ENCODE data around the gene KIZ. TPM values are rescaled to one million over a fixed set of nuclear protein-coding genes. Genes with fewer than 3 reads are reported as not detected.
"Not testable (repeated sequence)": the region's sequence is repeated elsewhere in the genome, so short reads cannot be mapped to it uniquely, and the experiment has no call there.

The KIZ gene
- total RNA-seq, 1 donor from 2014 or later, result 9.3 TPM

DNA sequence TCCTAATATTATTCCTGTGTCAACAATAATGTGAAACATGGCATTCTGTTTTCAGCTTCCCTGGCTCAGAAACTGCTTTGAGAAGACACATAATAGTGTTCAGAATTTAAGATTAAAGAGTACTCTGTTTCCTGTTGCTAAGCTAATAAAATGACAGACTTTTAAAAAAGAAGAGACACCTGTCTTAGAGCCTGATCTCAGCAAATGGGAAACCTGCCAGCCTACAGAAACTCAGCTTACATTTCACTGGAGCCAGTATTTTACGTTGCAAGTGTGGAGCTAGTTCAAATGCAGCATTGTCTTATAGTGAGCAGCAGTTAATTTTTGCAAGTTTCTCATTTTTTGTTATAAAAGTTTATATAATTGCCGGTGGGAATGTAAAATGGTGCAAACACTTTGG is 28.8 kb downstream of the KIZ start:
- Mint-ChIP-seq H3K36me3 (ENCODE audit: low read depth) (peaks cover 3% of the 10 kb centered on the region), H3K27ac (no peak overlapping the region), H3K4me1 (ENCODE audit: low read depth) (no peaks in the 10 kb centered on the region), H3K9me3 (no peaks in the 10 kb centered on the region), H3K4me3 (no peak overlapping the region), H3K27me3 (ENCODE audit: insufficient read depth) (no peaks in the 10 kb centered on the region)
- intact Hi-C loops (cut with micrococcal nuclease), result no loop called here
- DNase-seq (ENCODE audit: low spot score), result no peak

GRCh38 chr20:21155268-21155667 is 29.4 kb downstream of the KIZ start:
- intact Hi-C loops (cut with micrococcal nuclease), result no loop called here
- Mint-ChIP-seq H3K27me3 (ENCODE audit: insufficient read depth) (no peaks in the 10 kb centered on the region), H3K4me1 (ENCODE audit: low read depth) (no peaks in the 10 kb centered on the region), H3K4me3 (no peak overlapping the region), H3K9me3 (no peaks in the 10 kb centered on the region), H3K27ac (no peak overlapping the region), H3K36me3 (ENCODE audit: low read depth) (peaks cover 3% of the 10 kb centered on the region)
- DNase-seq (ENCODE audit: low spot score), result no peak

GRCh38 chr20:21156266-21156665 is 30.4 kb downstream of the KIZ start:
- no peak overlapping the region for H3K4me3 Mint-ChIP-seq
- H3K27ac Mint-ChIP-seq, result no peak overlapping the region
- intact Hi-C loops (cut with micrococcal nuclease), result no loop called here

DNA sequence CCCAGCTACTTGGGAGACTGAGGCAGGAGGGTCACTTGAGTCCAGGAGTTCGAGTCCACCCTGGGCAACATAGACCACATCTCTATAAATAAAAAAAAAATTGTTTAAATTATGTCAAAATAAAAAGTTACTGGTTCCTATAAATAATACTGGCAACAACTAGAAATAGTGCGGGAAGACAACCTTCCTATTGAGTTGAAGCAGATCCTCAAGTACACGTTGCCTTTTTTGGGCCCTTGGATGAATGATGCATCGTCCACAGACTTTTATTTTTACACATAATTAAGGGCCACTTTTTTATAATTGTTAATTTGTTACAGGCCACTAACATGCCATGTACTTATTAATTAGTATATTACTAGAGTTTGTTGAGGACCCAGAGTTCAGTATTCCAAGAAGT is 31.1 kb downstream of the KIZ start:
- H3K36me3 Mint-ChIP-seq (ENCODE audit: low read depth), result peaks cover 7% of the 10 kb centered on the region
- no peak overlapping the region for H3K4me3 Mint-ChIP-seq
- no peaks in the 10 kb centered on the region for H3K9me3 Mint-ChIP-seq
- no peaks in the 10 kb centered on the region for H3K4me1 Mint-ChIP-seq (ENCODE audit: low read depth)
- H3K27ac Mint-ChIP-seq, result no peak overlapping the region
- H3K27me3 Mint-ChIP-seq (ENCODE audit: insufficient read depth), result no peaks in the 10 kb centered on the region
- no peak for DNase-seq (ENCODE audit: low spot score)
- intact Hi-C loops (cut with micrococcal nuclease), result no loop called here

More at GRCh38 chr20:21156266-21156665, 30.4 kb downstream of the KIZ start:
- no peak for DNase-seq (ENCODE audit: low spot score)
- H3K4me1 Mint-ChIP-seq (ENCODE audit: low read depth), result no peaks in the 10 kb centered on the region
- no peaks in the 10 kb centered on the region for H3K9me3 Mint-ChIP-seq
- H3K36me3 Mint-ChIP-seq (ENCODE audit: low read depth), result peaks cover 3% of the 10 kb centered on the region
- no peaks in the 10 kb centered on the region for H3K27me3 Mint-ChIP-seq (ENCODE audit: insufficient read depth)

DNA sequence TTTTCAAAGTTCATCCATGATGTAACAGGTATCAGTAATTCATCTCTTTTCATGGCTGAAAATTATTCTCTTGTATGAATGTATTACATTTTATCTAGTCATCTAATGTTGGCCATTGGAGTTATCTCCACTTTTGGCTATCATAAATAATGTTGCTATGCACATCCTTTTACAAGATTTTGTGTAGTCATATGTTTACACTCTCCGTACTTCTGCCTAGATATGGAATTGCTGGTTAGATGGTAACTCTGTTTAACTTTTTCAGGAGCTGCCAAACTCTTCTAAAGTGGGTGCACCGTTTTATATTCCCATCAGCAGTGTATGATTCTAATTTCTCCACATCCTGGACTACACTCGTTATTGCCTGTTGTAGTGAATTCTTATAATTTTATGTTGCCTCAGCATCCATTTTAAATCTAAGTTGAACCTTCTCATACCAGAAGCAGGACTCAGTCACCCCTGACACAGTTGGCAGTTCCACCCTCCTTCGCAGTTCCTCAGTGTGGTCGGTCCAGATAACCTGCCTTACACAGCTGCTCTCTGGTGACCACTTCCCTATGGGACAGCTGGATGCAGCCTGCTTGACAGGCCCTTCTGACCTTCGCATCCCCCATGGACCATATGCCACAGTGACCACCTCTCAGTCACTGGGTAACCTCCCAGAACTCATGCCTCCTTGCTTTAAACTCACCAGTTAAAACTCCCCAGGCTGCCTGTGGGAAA is 33.9 kb downstream of the KIZ start:
- intact Hi-C loops (cut with micrococcal nuclease), result no loop called here
- Mint-ChIP-seq H3K36me3 (ENCODE audit: low read depth) (peaks cover 11% of the 10 kb centered on the region), H3K27me3 (ENCODE audit: insufficient read depth) (no peaks in the 10 kb centered on the region), H3K9me3 (no peaks in the 10 kb centered on the region), H3K4me3 (no peak overlapping the region), H3K27ac (no peak overlapping the region), H3K4me1 (ENCODE audit: low read depth) (no peaks in the 10 kb centered on the region)
- DNase-seq (ENCODE audit: low spot score), result no peak

GRCh38 chr20:21161926-21162325 is 36.0 kb downstream of the KIZ start:
- intact Hi-C loops (cut with micrococcal nuclease), result no loop called here
- H3K27me3 Mint-ChIP-seq (ENCODE audit: insufficient read depth), result no peaks in the 10 kb centered on the region
- DNase-seq (ENCODE audit: low spot score), result no peak
- no peak overlapping the region for H3K4me3 Mint-ChIP-seq
- H3K36me3 Mint-ChIP-seq (ENCODE audit: low read depth), result peaks cover 17% of the 10 kb centered on the region
- peaks cover 9% of the 10 kb centered on the region for H3K4me1 Mint-ChIP-seq (ENCODE audit: low read depth)
- H3K9me3 Mint-ChIP-seq, result no peaks in the 10 kb centered on the region
- no peak overlapping the region for H3K27ac Mint-ChIP-seq

GRCh38 chr20:21162631-21163030 is 36.7 kb downstream of the KIZ start:
- intact Hi-C loops (cut with micrococcal nuclease), result no loop called here
- H3K36me3 Mint-ChIP-seq (ENCODE audit: low read depth), result peaks cover 17% of the 10 kb centered on the region

DNA sequence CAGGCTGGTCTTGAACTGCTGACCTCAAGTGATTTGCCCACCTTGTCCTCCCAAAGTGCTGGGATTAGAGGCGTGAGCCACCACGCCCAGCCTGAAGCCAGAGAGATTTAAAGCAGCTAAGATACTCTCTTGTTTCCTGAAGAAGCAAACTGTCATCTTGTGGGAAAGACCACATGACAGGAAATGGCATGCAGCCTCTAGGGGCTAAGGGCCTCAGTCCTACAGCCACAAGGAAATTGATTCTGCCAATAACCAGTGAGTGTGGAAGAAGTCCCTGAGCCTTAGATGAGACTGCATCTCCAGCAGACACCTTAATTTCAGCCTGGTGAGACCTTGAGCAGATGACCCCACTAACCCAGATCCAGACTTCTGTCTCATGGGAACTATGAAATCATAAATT is 40.9 kb downstream of the KIZ start:
- intact Hi-C loops (cut with micrococcal nuclease), result no loop called here
- peak overlapping the region; percentile 48 for H3K4me3 Mint-ChIP-seq

More at GRCh38 chr20:21162631-21163030, 36.7 kb downstream of the KIZ start:
- Mint-ChIP-seq H3K4me3 (no peak overlapping the region), H3K9me3 (no peaks in the 10 kb centered on the region), H3K4me1 (ENCODE audit: low read depth) (peaks cover 12% of the 10 kb centered on the region), H3K27me3 (ENCODE audit: insufficient read depth) (no peaks in the 10 kb centered on the region), H3K27ac (no peak overlapping the region)
- no peak for DNase-seq (ENCODE audit: low spot score)

DNA sequence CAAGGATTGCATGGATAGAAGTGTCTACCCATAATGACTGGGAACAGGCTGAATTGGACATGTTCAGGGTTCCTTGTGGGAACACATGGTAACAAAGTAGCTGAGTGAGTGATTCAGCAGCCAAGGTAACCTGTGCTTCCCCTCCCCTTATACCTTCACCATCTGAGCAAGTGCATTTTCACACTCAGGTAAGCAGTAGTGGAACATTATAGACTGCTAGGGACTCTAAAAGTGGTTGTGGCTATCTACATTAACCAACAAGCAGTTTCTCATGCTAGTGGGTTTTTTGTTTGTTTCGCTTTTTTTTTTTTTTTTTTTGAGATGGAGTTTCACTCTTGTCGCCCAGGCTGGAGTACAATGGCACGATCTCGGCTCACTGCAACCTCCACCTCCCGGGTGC is 41.4 kb downstream of the KIZ start:
- DNase-seq (ENCODE audit: low spot score), result no peak
- Mint-ChIP-seq H3K9me3 (peaks cover 8% of the 10 kb centered on the region), H3K4me3 (no peak overlapping the region), H3K4me1 (ENCODE audit: low read depth) (peaks cover 12% of the 10 kb centered on the region), H3K36me3 (ENCODE audit: low read depth) (peaks cover 18% of the 10 kb centered on the region), H3K27me3 (ENCODE audit: insufficient read depth) (no peaks in the 10 kb centered on the region), H3K27ac (peak overlapping the region; percentile 78)
- intact Hi-C loops (cut with micrococcal nuclease), result no loop called here

More for the DNA sequence above, 40.9 kb downstream of the KIZ start:
- peaks cover 8% of the 10 kb centered on the region for H3K9me3 Mint-ChIP-seq
- H3K27ac Mint-ChIP-seq, result peak overlapping the region; percentile 78
- no peaks in the 10 kb centered on the region for H3K27me3 Mint-ChIP-seq (ENCODE audit: insufficient read depth)
- H3K4me1 Mint-ChIP-seq (ENCODE audit: low read depth), result peaks cover 12% of the 10 kb centered on the region
- peaks cover 21% of the 10 kb centered on the region for H3K36me3 Mint-ChIP-seq (ENCODE audit: low read depth)
- DNase-seq (ENCODE audit: low spot score), result peak; percentile 17

- H3K27me3 Mint-ChIP-seq (ENCODE audit: insufficient read depth); H3K4me3 Mint-ChIP-seq; H3K27ac Mint-ChIP-seq; DNase-seq (ENCODE audit: low spot score); intact Hi-C loops (cut with micrococcal nuclease); H3K9me3 Mint-ChIP-seq: not testable (repeated sequence)
- Mint-ChIP-seq H3K36me3 (ENCODE audit: low read depth) (peaks cover 19% of the 10 kb centered on the region), H3K4me1 (ENCODE audit: low read depth) (peaks cover 12% of the 10 kb centered on the region)
Observed at GRCh38 chr20:21168061-21168460, 42.2 kb downstream of the KIZ start.

DNA sequence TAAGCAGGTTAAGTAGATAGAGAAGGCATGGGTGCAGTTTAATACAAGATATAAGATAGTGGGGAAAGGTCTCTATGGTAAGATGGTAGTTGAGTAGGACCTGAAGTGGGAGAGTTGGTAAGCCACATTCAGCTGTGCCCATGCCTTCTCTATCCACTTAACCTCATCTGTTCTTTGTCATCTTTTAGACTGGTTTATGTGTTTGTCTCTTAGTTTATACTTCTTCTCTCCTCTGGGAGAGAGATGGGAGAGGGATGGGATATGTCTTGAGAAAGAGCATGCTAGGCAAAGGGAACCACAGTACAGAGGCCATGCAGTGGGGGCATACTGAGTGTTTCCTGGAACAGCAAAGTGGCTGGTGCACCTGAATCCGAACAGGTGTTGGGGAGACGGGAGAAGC is 46.7 kb downstream of the KIZ start:
- Mint-ChIP-seq H3K4me3 (no peak overlapping the region), H3K27ac (no peak overlapping the region)
- intact Hi-C loops (cut with micrococcal nuclease), result no loop called here

DNA sequence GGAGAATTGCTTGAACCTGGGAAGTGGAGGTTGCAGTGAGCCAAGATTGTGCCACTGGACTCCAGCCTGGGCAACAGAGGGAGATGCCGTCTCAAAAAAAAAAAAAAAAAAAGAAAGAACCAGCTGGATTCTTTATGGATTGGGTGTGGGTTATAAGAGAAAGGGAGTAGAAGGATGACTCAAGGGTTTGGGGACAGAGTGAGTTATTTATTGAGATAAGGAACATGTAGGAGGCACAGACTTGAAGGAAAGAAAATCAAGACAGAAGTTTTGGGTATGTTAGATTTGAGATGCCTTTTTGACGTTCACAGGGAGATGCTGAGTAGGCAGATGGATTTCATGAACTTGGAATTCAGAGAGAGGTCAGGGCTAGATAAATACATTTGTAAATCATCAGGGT is 47.6 kb downstream of the KIZ start:
- Mint-ChIP-seq H3K27ac (no peak overlapping the region), H3K9me3 (peaks cover 18% of the 10 kb centered on the region), H3K36me3 (ENCODE audit: low read depth) (peaks cover 5% of the 10 kb centered on the region), H3K4me1 (ENCODE audit: low read depth) (peaks cover 7% of the 10 kb centered on the region), H3K4me3 (no peak overlapping the region), H3K27me3 (ENCODE audit: insufficient read depth) (no peaks in the 10 kb centered on the region)
- no peak for DNase-seq (ENCODE audit: low spot score)
- intact Hi-C loops (cut with micrococcal nuclease), result no loop called here

More for the DNA sequence above, 46.7 kb downstream of the KIZ start:
- DNase-seq (ENCODE audit: low spot score), result no peak
- H3K4me1 Mint-ChIP-seq (ENCODE audit: low read depth), result peaks cover 7% of the 10 kb centered on the region
- H3K27me3 Mint-ChIP-seq (ENCODE audit: insufficient read depth), result no peaks in the 10 kb centered on the region
- peaks cover 10% of the 10 kb centered on the region for H3K36me3 Mint-ChIP-seq (ENCODE audit: low read depth)
- peaks cover 14% of the 10 kb centered on the region for H3K9me3 Mint-ChIP-seq

GRCh38 chr20:21174516-21175239 is 48.8 kb downstream of the KIZ start:
- Mint-ChIP-seq H3K36me3 (ENCODE audit: low read depth) (peaks cover 5% of the 10 kb centered on the region), H3K27ac (no peak overlapping the region), H3K4me1 (ENCODE audit: low read depth) (peaks cover 7% of the 10 kb centered on the region), H3K4me3 (no peak overlapping the region), H3K27me3 (ENCODE audit: insufficient read depth) (no peaks in the 10 kb centered on the region), H3K9me3 (peaks cover 18% of the 10 kb centered on the region)
- DNase-seq (ENCODE audit: low spot score), result no peak
- intact Hi-C loops (cut with micrococcal nuclease), result no loop called here

Measured in activated T-helper 1 cell treated with anti-CD3 and anti-CD28 coated beads, Interleukin-12 subunit alpha, Interleukin-12 subunit beta, Interleukin-2, Interleukin-4 antibody, amounts not matched to agents 30 ng/mL and 10 ng/mL and 1 ng/mL, durations not matched to agents 14 hours and 24 hours and 36 hours (primary cell).